8988T (cell line): ENCODE results near the gene VAMP2.

Source experiments
- DNase-seq: peaks from one replicate; pipeline ENCODE4 v3.0.0; 2011

Gene VAMP2, protein sequence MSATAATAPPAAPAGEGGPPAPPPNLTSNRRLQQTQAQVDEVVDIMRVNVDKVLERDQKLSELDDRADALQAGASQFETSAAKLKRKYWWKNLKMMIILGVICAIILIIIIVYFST

DNA sequence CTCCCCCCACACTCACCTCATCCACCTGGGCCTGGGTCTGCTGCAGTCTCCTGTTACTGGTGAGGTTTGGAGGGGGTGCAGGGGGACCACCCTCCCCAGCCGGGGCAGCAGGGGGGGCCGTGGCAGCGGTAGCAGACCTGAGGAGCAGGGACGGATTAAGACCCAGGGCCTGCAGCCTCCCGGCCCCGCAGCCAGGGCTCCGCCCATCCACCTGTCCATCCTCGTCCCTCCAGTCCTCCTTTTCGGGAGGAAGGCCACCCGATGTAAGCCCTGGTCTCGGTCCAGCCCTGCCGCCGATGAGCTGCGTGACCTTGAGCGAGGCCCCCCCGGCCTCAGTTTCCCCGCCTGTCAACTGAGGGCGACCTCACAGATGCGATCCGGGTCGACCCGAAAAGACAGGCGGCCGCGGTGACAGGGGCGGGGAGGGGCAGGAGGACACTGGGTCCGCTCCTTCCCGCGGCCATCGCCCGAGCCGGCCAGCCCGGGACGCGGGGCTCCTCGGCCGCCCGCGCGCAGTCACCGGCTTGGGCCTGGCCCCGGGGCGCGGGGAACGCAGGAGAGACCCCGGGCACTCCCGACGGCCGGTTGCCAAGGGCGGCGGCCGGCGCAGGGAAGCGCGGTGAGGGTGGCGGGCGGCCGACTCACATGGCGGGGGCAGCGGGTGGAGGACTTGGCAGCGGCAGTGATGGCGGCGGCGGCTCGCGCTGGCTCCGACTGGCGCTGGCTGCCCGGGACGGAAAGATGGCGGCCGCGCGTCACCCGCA is at the start of gene VAMP2:
TSS of gene VAMP2 (minus strand) at position 716 of the 764 bp plus-strand sequence. CDS start at position 647, 69 bp downstream.
- no peak for DNase-seq

DNA sequence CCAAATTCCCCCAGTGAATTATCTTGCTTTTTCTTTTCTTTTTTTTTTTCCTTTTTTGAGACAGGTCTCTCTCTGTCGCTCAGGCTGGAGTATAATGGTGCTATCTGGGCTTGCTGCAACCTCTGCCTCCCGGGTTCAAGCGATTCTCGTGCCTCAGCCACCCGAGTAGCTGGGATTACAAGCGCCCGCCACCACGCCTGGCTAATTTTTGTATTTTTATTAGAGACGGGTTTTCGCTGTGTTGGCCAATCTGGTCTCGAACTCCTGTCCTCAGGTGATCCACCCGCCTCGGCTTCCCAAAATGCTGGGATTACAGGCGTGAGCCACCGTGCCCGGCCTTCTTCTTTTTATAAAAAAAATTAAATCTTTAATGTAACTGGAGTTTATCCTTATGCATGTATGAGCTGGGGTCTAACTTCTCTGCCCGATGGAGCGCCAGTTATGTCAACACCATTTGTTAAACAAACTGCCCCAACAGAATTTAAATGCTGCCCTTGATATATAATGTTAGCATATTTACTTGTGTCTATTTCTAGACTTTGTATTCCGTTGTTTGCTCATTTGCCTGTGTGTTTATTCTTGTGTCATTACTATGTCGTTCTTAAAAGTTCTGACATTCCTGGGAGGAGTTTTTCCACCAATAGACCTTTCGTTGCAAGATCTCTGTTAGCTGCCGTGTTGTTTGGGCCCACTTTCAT is 48.2 kb upstream of the VAMP2 start:
- no peak for DNase-seq

DNA sequence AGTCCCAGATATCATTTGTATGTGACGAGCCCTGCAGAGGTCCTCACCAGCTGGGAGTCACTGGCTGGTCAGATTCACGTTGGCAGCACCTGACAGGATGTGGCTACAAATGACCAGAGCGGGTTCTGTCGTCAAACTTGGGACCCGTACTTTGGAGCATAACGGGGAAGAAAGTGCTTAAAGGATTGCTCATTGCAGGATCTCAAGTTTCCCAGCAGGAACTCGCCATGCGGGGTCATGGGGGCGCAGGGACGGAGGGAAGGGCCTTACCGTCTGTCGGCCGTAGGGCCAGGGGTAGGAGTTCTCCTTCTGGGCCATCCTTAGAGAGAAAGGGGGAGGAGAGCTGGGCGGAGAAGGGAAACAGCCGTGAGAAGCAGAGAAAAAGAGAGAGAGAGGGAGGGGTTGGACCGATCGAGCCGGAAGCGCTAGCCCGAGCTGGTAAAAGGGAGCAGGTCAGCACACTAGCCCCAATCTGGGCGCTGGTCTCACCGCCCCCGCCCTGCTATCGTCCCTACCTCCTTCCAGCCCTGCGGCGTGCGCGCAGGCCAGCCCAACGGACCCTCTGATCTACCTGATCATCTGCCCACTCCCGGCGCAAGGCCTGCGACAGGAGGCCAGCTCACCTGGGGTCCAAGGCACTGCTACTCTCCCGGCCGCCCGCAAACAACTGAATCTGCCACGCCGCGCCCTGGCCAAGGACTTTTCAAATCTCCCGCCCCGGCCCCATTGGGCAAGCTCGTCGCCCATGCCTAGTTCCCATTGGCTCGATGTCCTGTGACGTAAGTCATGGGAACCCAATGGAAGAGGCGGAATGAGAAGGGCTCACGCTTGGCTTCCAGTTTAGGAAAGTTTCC is 47.4 kb upstream of the VAMP2 start, which contains the start of gene AURKB:
TSS of gene AURKB (minus strand) at position 669 of the 854 bp plus-strand sequence. CDS start at position 318, 351 bp downstream.
- DNase-seq: peak; percentile 68

DNA sequence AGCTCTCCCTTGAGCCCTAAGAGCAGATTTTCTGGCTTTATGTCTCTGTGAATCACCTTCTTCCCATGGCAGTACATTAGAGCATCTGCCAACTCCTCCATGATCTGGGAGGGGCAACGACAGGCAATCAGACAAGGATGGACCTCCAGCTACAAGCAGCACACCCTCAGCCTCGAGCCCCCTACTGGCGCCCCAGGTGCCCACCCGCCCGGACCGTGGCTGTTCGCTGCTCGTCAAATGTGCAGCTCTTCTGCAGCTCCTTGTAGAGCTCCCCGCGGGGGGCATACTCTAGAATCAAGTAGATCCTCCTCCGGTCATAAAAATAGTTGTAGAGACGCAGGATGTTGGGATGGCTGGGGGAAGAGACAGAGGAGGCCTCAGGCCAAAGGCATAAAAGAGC is 43.8 kb upstream of the VAMP2 start:
- DNase-seq: no peak

DNA sequence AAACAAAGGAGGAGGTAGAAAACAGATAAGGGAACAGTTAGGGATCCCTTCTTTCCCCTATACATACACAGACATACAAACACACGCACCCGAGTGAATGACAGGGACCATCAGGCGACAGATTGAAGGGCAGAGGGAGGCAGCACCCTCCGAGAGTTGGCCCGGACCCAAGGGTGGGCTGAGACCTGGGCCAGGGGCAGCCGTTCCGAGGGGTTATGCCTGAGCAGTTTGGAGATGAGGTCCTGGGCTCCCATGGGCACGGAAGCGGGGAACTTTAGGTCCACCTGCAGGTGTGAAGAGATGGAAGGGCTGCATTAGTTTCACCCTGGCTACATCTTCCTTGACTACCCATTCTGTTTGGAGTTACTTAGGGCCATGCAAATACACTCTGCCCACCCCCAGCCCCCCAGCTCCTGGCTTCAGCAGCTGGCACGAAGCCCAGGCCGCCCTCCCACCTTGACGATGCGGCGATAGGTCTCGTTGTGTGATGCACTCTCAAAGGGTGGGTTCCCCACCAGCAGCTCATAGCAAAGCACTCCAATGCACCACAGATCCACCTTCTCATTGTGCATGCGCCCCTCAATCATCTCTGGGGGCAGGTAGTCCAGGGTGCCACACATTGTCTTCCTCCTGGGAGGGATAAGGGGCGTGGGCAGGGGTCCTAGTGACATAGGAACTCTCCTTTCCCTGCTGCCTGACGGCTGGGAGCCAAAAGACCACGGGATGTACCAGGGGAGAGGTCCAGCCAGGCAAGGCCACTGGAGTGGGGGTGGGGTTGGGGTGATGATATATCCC is 42.2 kb upstream of the VAMP2 start:
- no peak for DNase-seq

DNA sequence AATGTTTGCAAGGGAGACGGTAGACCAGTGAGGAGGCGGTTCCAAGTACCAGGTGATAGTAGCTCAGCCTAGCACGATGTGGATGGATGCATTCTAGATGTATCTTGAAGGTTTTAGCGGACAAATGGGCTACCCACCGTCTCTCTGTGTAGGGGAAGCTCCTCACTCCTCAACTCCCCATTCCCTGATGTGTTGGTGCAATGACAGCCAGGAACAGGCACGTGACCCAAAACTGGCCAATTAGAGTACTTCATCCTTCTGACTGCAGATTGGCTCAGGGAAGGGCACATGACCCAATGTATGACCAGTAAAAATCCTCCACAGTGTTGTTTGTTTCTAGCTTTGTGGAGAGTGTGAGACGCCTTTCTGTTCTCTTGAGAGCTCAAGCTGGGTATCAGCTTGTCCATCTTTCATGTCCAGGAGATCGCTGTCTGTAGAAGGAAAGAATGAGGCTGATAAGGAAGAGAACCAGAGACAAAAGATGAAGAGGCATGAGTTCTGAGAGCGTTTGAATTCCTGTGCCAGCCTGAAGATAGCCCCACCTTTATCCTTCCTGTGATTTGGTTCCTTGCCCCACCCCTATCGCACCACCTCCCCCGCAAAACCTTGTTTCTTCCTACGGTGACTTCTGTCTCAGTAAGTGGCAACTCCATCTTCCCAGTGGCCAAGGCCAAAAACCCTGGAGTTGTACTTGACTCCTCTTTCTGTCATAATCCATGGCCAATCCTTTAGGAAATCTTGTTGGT is 29.5 kb upstream of the VAMP2 start:
- DNase-seq: no peak

DNA sequence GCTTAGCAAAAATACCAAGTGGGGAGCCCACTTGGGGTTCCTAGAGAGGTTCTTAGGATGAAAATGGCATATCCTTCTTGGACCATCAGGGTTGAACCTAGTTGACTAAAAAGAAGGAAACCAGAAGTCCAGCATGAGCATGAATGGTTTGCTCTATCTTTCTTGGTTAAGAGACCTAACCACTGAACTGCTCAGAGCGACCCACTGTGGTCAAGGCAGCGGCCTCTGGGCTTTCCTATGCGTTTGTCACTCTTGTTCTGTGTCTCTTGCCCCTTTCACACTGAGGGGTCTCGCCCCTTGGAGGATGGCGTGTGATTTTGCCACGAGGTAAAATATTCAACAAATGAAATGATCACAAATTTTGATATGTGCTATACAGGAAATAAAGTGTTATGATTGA is 27.8 kb upstream of the VAMP2 start:
- DNase-seq: no peak

DNA sequence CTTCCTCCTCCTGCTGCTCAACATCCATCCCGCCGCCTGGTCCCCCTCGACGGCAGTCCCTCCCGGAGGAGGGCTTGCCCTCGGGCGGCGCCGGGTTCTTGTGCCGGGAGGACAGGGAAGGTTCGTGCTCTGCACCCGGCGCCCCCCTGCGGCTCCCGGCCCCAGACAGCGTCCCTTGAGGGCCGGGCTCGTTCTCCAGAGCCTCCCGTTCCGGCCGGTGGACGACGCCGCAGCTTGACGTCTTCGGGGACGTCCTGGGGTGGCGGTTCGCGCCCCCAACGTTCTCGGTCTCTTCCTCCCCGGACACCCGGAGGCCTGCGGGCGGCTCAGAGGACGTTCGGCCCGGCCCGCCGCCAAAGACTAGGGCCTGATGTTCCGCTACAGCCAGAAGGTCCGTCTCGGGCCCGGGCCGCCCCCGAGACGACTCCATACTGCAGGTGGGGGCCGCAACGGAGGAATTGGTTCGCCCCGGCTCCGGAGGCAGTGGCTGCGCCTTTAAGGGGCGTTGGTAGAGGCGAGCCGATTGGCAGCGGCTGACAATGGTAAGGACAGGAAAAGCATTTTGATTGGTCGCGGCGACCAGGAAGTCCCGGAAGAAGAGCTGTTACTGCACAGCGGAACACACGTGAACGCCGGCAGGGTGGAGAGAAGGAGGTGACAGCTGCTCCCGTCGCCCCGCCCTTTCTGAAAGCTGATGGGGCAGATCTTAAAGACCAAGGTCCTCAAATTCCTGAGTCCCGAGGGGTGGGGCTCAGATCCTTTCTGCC is 27.1 kb upstream of the VAMP2 start, which contains the start of gene BORCS6:
TSS of gene BORCS6 (minus strand) at position 470 of the 767 bp plus-strand sequence. CDS start at position 430, 40 bp downstream.
- peak; percentile 76 for DNase-seq

DNA sequence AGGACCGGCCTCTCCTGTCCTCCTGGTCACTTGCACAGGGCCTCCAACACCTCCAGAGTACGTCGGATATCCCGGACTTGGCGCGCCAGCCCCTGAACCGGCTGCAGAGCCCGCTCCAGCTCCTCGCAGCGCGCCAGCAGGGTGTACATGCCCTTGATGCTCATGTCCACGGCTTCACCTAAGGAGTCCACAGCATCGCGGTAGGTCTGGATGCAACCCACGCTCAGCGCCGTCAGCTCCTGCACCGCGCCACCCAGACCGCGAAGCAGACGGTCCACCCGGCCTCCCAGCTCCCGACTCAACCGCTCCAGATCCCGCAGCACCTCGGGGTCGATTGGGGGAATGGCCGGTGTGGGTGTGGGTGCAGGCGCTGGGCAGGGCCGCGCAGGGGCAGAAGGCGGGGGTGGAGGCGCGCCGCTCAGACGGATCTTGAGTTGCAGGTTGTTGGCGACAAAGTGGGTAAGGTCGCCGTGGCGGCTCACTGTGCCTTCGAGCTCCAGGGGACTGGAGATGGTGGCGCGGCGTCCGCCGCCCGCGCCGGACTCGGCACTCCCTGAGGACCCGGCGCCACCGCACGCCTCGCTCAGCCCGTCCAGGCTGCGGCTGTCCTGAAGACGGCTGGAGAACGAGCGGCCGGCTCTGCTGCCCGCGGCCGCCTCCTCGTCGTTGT is 26.4 kb upstream of the VAMP2 start:
- no peak for DNase-seq

DNA sequence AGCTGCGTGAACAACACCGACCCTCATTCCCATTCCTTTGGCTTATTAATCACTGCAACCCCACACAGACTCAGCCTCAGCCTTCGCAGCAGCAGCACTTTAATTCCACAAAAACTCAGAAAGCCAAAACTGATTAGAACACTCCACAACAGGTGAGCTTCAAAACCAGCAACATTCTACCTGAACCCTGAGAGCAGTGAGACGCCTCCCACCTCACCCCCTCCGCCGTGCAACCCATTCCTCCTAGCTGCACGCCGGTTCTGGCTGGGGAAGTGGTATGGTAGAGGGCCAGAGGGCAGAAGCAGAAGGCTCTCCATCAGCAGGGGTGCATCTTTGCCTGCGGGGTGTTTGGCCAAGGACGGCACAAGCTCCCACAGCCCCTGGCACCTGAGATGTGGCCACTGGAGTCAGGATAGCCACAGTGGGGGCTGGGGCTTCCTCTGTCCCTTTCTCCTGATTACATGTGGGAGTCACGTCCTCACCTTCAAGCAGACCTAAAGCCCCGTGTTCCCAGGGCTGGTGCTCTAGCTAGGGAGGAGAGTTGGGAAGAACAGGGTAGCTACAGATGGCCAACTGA is 25.6 kb upstream of the VAMP2 start:
- no peak for DNase-seq

DNA sequence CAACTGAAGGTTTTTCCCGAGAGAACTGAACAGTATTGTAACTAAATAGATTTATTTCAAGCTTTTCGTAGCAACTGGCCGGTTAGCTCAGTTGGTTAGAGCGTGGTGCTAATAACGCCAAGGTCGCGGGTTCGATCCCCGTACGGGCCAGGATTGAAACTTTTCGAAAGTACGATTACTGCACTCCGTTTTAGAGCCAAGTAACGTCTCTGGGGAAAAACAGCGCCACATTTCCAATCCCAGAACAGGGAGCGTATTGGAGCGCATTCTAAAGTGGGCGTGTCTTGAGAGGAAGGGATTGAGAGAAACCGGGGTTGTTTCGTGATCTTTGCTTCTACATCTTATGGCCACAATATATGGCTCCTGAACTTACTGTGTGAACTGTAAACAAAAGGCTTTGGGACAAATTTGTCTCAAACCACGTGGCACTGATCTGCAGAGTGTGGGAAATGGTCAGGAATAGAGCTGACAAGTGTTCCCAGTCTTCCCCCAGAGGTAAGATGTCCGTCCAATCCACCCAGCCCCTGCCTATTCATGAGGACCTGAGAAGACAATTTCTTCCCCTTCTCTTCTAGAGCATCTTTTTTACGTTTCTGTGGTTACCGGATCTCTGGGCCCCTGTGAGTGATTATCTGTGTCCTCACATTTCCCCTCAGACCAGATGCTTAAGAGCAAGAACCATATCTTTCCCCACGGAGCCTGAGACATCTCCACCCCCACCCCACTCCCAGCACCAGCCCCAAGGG is 24.9 kb upstream of the VAMP2 start:
- peak; percentile 34 for DNase-seq

DNA sequence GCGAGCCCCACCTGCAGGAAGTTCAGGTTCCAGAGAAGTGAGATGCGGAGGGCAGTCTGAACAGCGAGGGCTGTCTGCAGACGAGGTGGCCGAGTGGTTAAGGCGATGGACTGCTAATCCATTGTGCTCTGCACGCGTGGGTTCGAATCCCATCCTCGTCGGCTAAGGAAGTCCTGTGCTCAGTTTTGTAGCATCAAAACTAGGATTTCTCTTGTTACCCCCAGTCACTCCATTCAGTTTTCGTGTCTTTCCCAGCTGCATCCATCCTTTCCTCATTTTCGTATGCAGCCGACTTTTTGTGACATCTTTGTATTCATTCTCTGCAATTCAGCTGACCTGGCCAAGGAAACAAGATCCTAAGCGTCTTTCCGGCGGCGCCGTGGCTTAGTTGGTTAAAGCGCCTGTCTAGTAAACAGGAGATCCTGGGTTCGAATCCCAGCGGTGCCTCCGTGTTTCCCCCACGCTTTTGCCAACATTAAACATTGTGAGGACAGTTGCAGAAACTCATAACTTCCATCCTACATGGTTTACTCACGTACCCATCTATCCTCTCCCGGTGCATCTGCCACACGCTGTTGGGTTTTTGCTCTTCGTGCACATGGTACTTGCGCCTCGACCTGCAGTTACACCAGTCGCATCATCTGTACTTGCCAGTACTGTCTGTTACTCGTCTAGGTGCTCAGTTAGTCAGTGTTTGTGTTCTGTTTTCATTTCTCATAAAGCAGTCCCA is 24.2 kb upstream of the VAMP2 start:
- DNase-seq: no peak

DNA sequence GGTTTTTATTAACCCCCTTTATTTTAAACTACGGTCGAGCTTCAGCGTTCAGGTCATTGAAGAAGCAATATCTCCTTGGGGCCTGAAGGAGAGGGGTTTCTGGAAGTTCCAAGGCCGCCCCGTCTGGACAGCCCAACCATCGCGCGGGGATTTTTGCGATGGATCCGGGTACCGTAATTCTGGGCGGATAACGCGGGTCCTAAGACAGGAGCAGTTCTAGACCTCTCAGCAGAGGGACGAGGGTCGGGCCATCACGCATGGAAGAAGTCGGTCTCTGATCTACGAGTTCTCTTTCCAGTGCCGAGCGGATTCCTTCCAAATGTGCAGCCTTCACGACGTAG is 23.7 kb upstream of the VAMP2 start:
- DNase-seq: no peak

DNA sequence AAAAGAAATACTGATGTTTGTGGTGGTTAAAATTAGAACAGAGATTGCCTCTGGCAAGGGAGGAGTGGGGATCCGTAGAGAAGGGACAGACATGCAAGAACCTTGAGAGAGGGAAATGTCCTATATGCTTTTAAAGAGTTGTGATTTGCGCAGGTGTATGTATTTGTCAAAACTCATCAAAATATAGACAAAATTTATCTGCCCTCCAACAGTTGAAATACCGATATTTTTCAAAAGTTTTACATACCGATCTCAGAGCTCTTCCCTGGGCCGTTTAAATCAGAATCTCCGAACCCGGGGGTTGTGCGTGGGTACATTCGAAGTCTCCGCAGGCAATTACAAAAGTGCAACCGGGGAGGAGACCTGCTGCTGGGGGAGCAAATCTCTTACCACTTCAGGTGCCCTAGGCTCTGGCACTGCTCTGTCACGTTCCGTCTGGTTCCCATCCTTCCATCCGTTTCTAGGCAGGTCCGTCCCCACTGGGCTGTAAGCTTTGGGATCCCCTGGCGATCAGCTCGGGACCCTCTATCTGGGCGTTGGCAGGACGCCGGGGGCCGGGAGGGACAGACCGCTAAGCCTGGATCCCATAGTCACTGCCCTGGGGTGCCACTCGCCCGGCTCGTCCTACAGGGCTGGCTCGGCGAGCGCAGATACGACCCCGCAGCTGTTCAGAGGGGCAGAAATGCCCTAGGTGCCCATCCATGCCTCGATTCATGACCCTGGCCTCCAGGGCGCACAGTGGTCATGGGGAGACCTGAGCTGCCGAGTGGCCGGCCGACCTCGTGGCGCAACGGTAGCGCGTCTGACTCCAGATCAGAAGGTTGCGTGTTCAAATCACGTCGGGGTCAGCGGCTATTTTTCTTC is 23.1 kb upstream of the VAMP2 start:
- no peak for DNase-seq

DNA sequence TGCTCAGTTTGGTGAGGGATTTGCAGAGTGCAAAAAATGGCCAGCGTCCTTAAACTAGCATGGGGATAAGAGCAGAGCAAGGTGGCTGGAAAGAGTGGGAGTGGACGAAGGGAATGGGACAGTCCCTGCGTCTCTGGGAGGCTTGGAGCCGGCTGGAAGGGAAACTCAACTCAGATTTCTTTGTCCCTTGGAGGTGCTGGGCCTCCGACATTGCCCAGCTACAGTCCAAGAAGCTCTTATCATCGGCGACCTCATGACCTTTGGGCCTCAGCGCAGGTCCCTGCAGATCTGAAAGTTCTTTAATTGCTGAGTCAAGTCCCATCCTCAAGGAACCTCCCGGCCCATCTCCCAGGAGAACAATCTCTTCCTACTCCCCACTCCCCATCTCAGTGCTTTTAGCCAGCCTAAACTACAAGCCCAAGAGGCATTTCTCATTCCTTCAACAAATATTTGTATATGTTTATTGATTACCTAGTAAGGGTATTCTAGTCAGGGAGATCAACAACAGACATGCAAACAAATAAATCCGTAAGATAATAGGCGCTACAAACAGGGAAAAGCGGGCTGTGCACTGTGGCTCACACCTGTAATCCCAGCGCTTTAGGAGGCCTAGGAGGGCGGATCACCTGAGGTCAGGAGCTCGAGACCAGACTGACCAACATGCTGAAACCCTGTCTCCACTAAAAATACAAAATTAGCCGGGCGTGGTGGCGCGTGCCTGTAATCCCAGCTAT is 14.4 kb upstream of the VAMP2 start:
- DNase-seq: no peak

DNA sequence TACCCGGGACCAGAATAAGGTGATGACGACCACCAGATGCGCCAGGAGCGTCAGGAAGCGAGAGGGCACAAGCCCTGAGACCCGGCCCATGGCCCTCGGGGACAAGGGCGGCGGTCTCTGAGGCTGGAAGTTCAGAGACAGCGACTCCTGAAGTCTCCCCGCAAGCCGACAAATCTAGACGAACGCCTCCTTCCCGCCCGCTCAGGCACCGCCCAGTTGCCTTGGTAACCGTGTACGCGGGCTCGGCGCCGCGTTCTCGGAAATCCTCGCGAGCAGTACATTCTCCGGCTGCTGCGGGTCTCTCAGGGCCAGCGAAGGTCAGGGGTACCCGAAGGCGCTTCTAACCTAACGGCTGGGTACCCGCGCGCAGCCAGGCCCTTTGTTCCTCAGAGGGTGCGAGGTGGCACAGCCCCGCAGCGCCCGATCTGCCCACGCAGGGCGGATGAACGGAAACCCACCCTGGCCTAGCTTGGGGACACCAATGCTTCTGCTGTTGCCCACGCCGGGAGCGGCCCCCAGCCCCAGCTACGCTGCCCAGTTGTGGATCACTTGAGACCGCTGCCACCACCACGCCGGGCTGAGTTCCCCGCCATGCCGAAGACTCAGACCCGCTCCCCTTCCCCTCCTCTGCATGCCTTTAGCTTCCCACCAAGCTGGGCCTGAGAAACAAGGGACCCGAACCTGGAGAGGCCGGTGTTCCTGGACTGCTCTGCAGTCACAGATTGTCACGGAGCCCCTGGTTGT is 13.6 kb upstream of the VAMP2 start, which contains the start of gene TMEM107:
TSS of gene TMEM107 (minus strand) at position 184 of the 744 bp plus-strand sequence. CDS start at position 90, 94 bp downstream.
- DNase-seq: no peak
